IMR-90 (cell line): ENCODE results near the gene PLXNA3. TPM values are rescaled to one million over a fixed set of nuclear protein-coding genes. Genes with fewer than 3 reads are reported as not detected.

ENCODE experiments used
- ATAC-seq: fragments of 200-7000 bp; cut with Tn5 transposase; 2 replicates; pipeline ENCODE4 v1.9.1; 2020; ENCODE audit warnings: low read depth, mild to moderate bottlenecking, moderate library complexity
- BruUV-seq: library from RNA; stranded (reverse); fragments of 400-500 nt; replicated peaks from 2 replicates; lab custom pipeline; 2021; lab: Mats Ljungman, UMichigan
- CTCF ChIA-PET: fragments of 300-600 bp; formaldehyde crosslinking; extraction: SDS; loops from one replicate; lab custom pipeline; 2021; ENCODE audit warnings: antibody characterized with exemption; lab: Yijun Ruan, JAX
- POLR2A ChIA-PET: fragments of 300-600 bp; sonication (Branson Sonifier 250); formaldehyde crosslinking; loops from one replicate; lab custom pipeline; 2022; ENCODE audit warnings: antibody characterized with exemption; ENCODE audit not compliant: unreplicated experiment; lab: Charles Lee
- DNase-seq: peaks from one replicate; pipeline ENCODE4 v3.0.0; 2013
- H2AFZ ChIP-seq: replicated peaks from 2 replicates; pipeline ENCODE3; 2013; ENCODE audit warnings: low read length, mild to moderate bottlenecking; ENCODE audit not compliant: poor library complexity
- H2AK5ac ChIP-seq: 2 replicates; pipeline ENCODE4 v1.6.1; 2013; ENCODE audit warnings: low read depth, low read length, inconsistent platforms
- H2AK9ac ChIP-seq: replicated peaks from 2 replicates; pipeline ENCODE3; 2013; ENCODE audit warnings: mild to moderate bottlenecking, low read depth, low read length, moderate library complexity; ENCODE audit not compliant: poor library complexity
- H2BK120ac ChIP-seq: 2 replicates; pipeline ENCODE4 v1.6.1; 2013; ENCODE audit warnings: low read depth, low read length, inconsistent platforms
- H2BK15ac ChIP-seq: 3 replicates; pipeline ENCODE4 v1.6.1; 2013; ENCODE audit warnings: low read depth, low read length, inconsistent platforms
- H2BK20ac ChIP-seq: 2 replicates; pipeline ENCODE4 v1.6.1; 2013; ENCODE audit warnings: low read depth, mild to moderate bottlenecking, inconsistent platforms, low read length, moderate library complexity
- H2BK5ac ChIP-seq: 2 replicates; pipeline ENCODE4 v1.6.1; 2013; ENCODE audit warnings: mild to moderate bottlenecking, low read depth, low read length, inconsistent platforms; ENCODE audit not compliant: poor library complexity, severe bottlenecking
- H3K14ac ChIP-seq: replicated peaks from 2 replicates; pipeline ENCODE4 v1.6.1; 2013; ENCODE audit warnings: low read depth, low read length, inconsistent platforms
- H3K18ac ChIP-seq: 2 replicates; pipeline ENCODE4 v1.6.1; 2013; ENCODE audit warnings: low read depth, low read length, control low read depth
- H3K23ac ChIP-seq: 2 replicates; pipeline ENCODE4 v1.6.1; 2013; ENCODE audit warnings: low read depth, low read length, inconsistent platforms
- H3K27ac ChIP-seq: 2 replicates; pipeline ENCODE4 v1.5.1; 2013; ENCODE audit warnings: mild to moderate bottlenecking, control low read depth, low read length; ENCODE audit not compliant: insufficient read depth
- H3K27me3 ChIP-seq: 2 replicates; pipeline ENCODE4 v1.6.1; 2013; ENCODE audit warnings: low read length; ENCODE audit not compliant: control insufficient read depth, insufficient read depth
- H3K36me3 ChIP-seq: 2 replicates; pipeline ENCODE4 v1.6.1; 2013; ENCODE audit warnings: low read length, mixed read lengths; ENCODE audit not compliant: control insufficient read depth, insufficient read depth
- H3K4ac ChIP-seq: 2 replicates; pipeline ENCODE4 v1.6.1; 2013; ENCODE audit warnings: low read depth, low read length, inconsistent platforms
- H3K4me1 ChIP-seq: 2 replicates; pipeline ENCODE4 v1.6.1; 2013; ENCODE audit warnings: low read length, mixed read lengths; ENCODE audit not compliant: control insufficient read depth, insufficient read depth
- H3K4me2 ChIP-seq: 2 replicates; pipeline ENCODE4 v1.6.1; 2013; ENCODE audit warnings: low read depth, mild to moderate bottlenecking, control low read depth, low read length, moderate library complexity
- H3K4me3 ChIP-seq: 2 replicates; pipeline ENCODE4 v1.5.1; 2013; ENCODE audit warnings: low read depth, mild to moderate bottlenecking, control low read depth, low read length, moderate library complexity; ENCODE audit not compliant: insufficient read depth
- H3K56ac ChIP-seq: 2 replicates; pipeline ENCODE4 v1.6.1; 2013; ENCODE audit warnings: low read length, inconsistent platforms; ENCODE audit not compliant: insufficient read depth; ENCODE audit errors: extremely low read depth
- H3K79me1 ChIP-seq, 2 experiments: 2 replicates each; pipeline ENCODE4 v1.6.1; 2013; ENCODE audit warnings: low read length in 2 of 2, inconsistent platforms in 1 of 2, low read depth in 1 of 2
- H3K9ac ChIP-seq: 2 replicates; pipeline ENCODE4 v1.6.1; 2013; ENCODE audit warnings: low read depth, low read length, control low read depth
- H3K9me1 ChIP-seq: 2 replicates; pipeline ENCODE4 v1.6.1; 2013; ENCODE audit warnings: low read length, inconsistent platforms; ENCODE audit not compliant: insufficient read depth
- H3K9me3 ChIP-seq: 2 replicates; pipeline ENCODE4 v1.6.1; 2013; ENCODE audit warnings: low read length; ENCODE audit not compliant: control insufficient read depth, insufficient read depth
- H4K20me1 ChIP-seq: 2 replicates; pipeline ENCODE4 v1.6.1; 2013; ENCODE audit warnings: low read length, inconsistent platforms; ENCODE audit not compliant: insufficient read depth
- H4K5ac ChIP-seq: 2 replicates; pipeline ENCODE4 v1.6.1; 2013; ENCODE audit warnings: mild to moderate bottlenecking, low read depth, low read length, control low read depth
- H4K8ac ChIP-seq, 2 experiments: 2 replicates each; pipeline ENCODE4 v1.6.1; 2013; ENCODE audit warnings: low read depth in 2 of 2, low read length in 2 of 2, control low read depth in 1 of 2, inconsistent platforms in 1 of 2
- H4K91ac ChIP-seq: 2 replicates; pipeline ENCODE4 v1.6.1; 2013; ENCODE audit warnings: low read depth, low read length, inconsistent platforms; ENCODE audit not compliant: insufficient read depth
- BHLHE40 ChIP-seq: fragments of 150-350 bp; IDR thresholded peaks from 2 replicates; pipeline ENCODE4 v1.6.1; 2016; ENCODE audit warnings: mild to moderate bottlenecking, low read depth, low read length
- CEBPB ChIP-seq: IDR thresholded peaks from 2 replicates; pipeline ENCODE4 v1.6.1; 2012; ENCODE audit warnings: low read depth, low read length, improper control_type of control experiment
- CHD1 ChIP-seq: IDR thresholded peaks from 2 replicates; pipeline ENCODE4 v1.6.1; 2012; ENCODE audit warnings: low read depth, low read length, improper control_type of control experiment
- FOS ChIP-seq: fragments of 150-350 bp; IDR thresholded peaks from 2 replicates; pipeline ENCODE4 v1.6.1; 2016; ENCODE audit warnings: low read depth, low read length
- MAFK ChIP-seq: IDR thresholded peaks from 2 replicates; pipeline ENCODE4 v1.6.1; 2012; ENCODE audit warnings: low read depth, low read length, improper control_type of control experiment
- MAZ ChIP-seq: IDR thresholded peaks from 2 replicates; pipeline ENCODE4 v1.6.1; 2012; ENCODE audit warnings: low read depth, mild to moderate bottlenecking, low read length, improper control_type of control experiment, moderate library complexity, borderline replicate concordance
- MXI1 ChIP-seq: IDR thresholded peaks from 2 replicates; pipeline ENCODE4 v1.6.1; 2012; ENCODE audit warnings: low read depth, mild to moderate bottlenecking, low read length, moderate library complexity, borderline replicate concordance
- NFE2L2 ChIP-seq: fragments of 150-350 bp; IDR thresholded peaks from 2 replicates; pipeline ENCODE4 v1.6.1; 2016; ENCODE audit warnings: low read depth, mild to moderate bottlenecking, low read length
- POLR2A ChIP-seq: IDR thresholded peaks from 2 replicates; pipeline ENCODE4 v1.6.1; 2012; ENCODE audit warnings: mild to moderate bottlenecking, low read depth, low read length
- RAD21 ChIP-seq: IDR thresholded peaks from 2 replicates; pipeline ENCODE4 v1.6.1; 2012; ENCODE audit warnings: low read length, improper control_type of control experiment
- RCOR1 ChIP-seq: IDR thresholded peaks from 2 replicates; pipeline ENCODE4 v1.6.1; 2012; ENCODE audit warnings: mild to moderate bottlenecking, low read length, improper control_type of control experiment; ENCODE audit not compliant: insufficient replicate concordance
- RFX5 ChIP-seq: IDR thresholded peaks from 2 replicates; pipeline ENCODE4 v1.8.0; 2012; ENCODE audit warnings: low read depth, mild to moderate bottlenecking, low read length, moderate library complexity
- SMC3 ChIP-seq: fragments of 150-350 bp; IDR thresholded peaks from 2 replicates; pipeline ENCODE4 v1.6.1; 2016; ENCODE audit warnings: low read depth, mild to moderate bottlenecking, antibody characterized with exemption, low read length, moderate library complexity
- WGBS, 2 experiments: methylation state at CpG; one replicate each; pipeline versions ENCODE4 v1.1.5 to v1.1.7; 2013; ENCODE audit warnings: missing lambda C conversion rate in 2 of 2; ENCODE audit not compliant: insufficient read length in 1 of 2; ENCODE audit errors: extremely low coverage in 2 of 2; 5-methylcytosine and 5-hydroxymethylcytosine counted together
- dilution Hi-C: fragments of 300-500 bp; cut with HindIII; formaldehyde crosslinking; loops from one replicate; pipeline ENCODE4 v1.14.3; 2018; ENCODE audit warnings: low sequenced_read_pairs; ENCODE audit not compliant: unreplicated experiment
- in situ Hi-C: fragments of 300-500 bp; cut with MboI; formaldehyde crosslinking; loops from 3 replicates; pipeline ENCODE4 v1.14.3; 2019; ENCODE audit warnings: low sequenced_read_pairs, inconsistent platforms, mixed read lengths
- intact Hi-C: fragments of 100-400 bp; cut with micrococcal nuclease; formaldehyde crosslinking; loops from 2 replicates; pipeline ENCODE4 v1.10.0; 2022
- polyA plus RNA-seq, 3 experiments: library from polyadenylated mRNA; depleted of rRNA; stranded (reverse); fragments of >200 nt; gene quantifications; 2 replicates each; pipeline ENCODE4 v1.2.3, GENCODE V29; 2012; ENCODE audit warnings: low replicate concordance in 1 of 3
- total RNA-seq: library from RNA; depleted of rRNA; stranded (reverse); fragments of >200 nt; gene quantifications from 2 replicates; pipeline ENCODE4 v1.2.3, GENCODE V29; 2012
- TF ChIP-seq, protein P1 (sequence below): conservative IDR thresholded peaks from 2 replicates; pipeline ENCODE4 v1.5.1; 2012; ENCODE audit warnings: mild to moderate bottlenecking, low read depth, low read length, improper control_type of control experiment
- TF ChIP-seq, protein P2 (sequence below): fragments of 150-350 bp; IDR thresholded peaks from 2 replicates; pipeline ENCODE4 v1.6.1; 2017; ENCODE audit warnings: mild to moderate bottlenecking, antibody characterized with exemption, low read length, low read depth
- TF ChIP-seq, protein P3 (sequence below): fragments of 150-350 bp; IDR thresholded peaks from 2 replicates; pipeline ENCODE4 v1.6.1; 2016; ENCODE audit warnings: low read depth, mild to moderate bottlenecking, low read length, moderate library complexity, borderline replicate concordance

The PLXNA3 gene
- total and polyA plus RNA-seq, 2 of the 4 experiments (the other 2 are of a cell fraction): 4.3 to 111 TPM

- no peak overlapping the region for H3K56ac ChIP-seq
- no peak overlapping the region for H3K4me2 ChIP-seq
- no peak overlapping the region for H4K8ac ChIP-seq
- H2BK15ac ChIP-seq: no peak overlapping the region
- DNase-seq (no peak), ATAC-seq (no peak)
- H3K9me1 ChIP-seq: peaks cover 4% of the 10 kb centered on the region
- H4K5ac ChIP-seq: no peak overlapping the region
- no peak overlapping the region for H3K4me3 ChIP-seq
- no peak overlapping the region for H2BK20ac ChIP-seq
- TF ChIP-seq NFE2L2: no peak
- TF ChIP-seq, protein P1, sequence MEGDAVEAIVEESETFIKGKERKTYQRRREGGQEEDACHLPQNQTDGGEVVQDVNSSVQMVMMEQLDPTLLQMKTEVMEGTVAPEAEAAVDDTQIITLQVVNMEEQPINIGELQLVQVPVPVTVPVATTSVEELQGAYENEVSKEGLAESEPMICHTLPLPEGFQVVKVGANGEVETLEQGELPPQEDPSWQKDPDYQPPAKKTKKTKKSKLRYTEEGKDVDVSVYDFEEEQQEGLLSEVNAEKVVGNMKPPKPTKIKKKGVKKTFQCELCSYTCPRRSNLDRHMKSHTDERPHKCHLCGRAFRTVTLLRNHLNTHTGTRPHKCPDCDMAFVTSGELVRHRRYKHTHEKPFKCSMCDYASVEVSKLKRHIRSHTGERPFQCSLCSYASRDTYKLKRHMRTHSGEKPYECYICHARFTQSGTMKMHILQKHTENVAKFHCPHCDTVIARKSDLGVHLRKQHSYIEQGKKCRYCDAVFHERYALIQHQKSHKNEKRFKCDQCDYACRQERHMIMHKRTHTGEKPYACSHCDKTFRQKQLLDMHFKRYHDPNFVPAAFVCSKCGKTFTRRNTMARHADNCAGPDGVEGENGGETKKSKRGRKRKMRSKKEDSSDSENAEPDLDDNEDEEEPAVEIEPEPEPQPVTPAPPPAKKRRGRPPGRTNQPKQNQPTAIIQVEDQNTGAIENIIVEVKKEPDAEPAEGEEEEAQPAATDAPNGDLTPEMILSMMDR: no peak
- no peak for TF ChIP-seq MAFK
- TF ChIP-seq POLR2A: no peak
- no peak for TF ChIP-seq MXI1
- TF ChIP-seq CHD1: no peak
- TF ChIP-seq, protein P2, sequence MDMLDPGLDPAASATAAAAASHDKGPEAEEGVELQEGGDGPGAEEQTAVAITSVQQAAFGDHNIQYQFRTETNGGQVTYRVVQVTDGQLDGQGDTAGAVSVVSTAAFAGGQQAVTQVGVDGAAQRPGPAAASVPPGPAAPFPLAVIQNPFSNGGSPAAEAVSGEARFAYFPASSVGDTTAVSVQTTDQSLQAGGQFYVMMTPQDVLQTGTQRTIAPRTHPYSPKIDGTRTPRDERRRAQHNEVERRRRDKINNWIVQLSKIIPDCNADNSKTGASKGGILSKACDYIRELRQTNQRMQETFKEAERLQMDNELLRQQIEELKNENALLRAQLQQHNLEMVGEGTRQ: no peak
- TF ChIP-seq MAZ: no peak
- TF ChIP-seq FOS: no peak
- TF ChIP-seq BHLHE40: no peak
- TF ChIP-seq, protein P3, sequence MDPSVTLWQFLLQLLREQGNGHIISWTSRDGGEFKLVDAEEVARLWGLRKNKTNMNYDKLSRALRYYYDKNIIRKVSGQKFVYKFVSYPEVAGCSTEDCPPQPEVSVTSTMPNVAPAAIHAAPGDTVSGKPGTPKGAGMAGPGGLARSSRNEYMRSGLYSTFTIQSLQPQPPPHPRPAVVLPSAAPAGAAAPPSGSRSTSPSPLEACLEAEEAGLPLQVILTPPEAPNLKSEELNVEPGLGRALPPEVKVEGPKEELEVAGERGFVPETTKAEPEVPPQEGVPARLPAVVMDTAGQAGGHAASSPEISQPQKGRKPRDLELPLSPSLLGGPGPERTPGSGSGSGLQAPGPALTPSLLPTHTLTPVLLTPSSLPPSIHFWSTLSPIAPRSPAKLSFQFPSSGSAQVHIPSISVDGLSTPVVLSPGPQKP: no peak
- TF ChIP-seq RAD21: no peak
- TF ChIP-seq CEBPB: no peak
- no peak for TF ChIP-seq SMC3
- no peak for TF ChIP-seq RCOR1
- no peak for TF ChIP-seq RFX5
- no peak overlapping the region for H3K9ac ChIP-seq
- ChIA-PET CTCF (no interaction called here), POLR2A (no interaction called here)
- intact Hi-C loops: no loop called here
- no TSS peak for BruUV-seq
- H3K18ac ChIP-seq: no peak overlapping the region
- dilution Hi-C loops: no loop called here
- peaks cover 3% of the 10 kb centered on the region; the same call in 1 of the 2 replicates for H3K9me3 ChIP-seq
- H4K91ac ChIP-seq: no peak overlapping the region
- 62% methylated on average over 3 of the region's 24 CpGs; no CpG with 5 or more reads in 1 of the 2 experiments for WGBS, 2 experiments
- H3K4ac ChIP-seq: no peak overlapping the region
- no peak overlapping the region for H2AFZ ChIP-seq
- H2BK120ac ChIP-seq: no peak overlapping the region
- H3K79me1 ChIP-seq: peaks cover 0 to 2% of the 10 kb centered on the region in 2 experiments; a peak in 2 of 4 replicates
- no peak overlapping the region for H3K23ac ChIP-seq
- no peak overlapping the region for H2AK5ac ChIP-seq
- H3K27ac ChIP-seq: no peak overlapping the region
- no peaks in the 10 kb centered on the region for H4K20me1 ChIP-seq
- no peak overlapping the region for H3K14ac ChIP-seq
- H3K27me3 ChIP-seq: no peaks in the 10 kb centered on the region
- H2BK5ac ChIP-seq: no peak overlapping the region
- H3K4me1 ChIP-seq: peaks cover 2% of the 10 kb centered on the region; the same call in 1 of the 2 replicates
- H3K36me3 ChIP-seq: peaks cover 10% of the 10 kb centered on the region; the same call in 1 of the 2 replicates
- H2AK9ac ChIP-seq: no peak overlapping the region
- in situ Hi-C loops: no loop called here
Measured at GRCh38 chrX:154507673-154508383, 49.7 kb downstream of the PLXNA3 start.
